ENCODE measurements around the gene CYP2D6. TPM values are rescaled to one million over a fixed set of nuclear protein-coding genes. Genes with fewer than 3 reads are reported as not detected.
A peak's percentile ranks its signal among the peaks of the same experiment; 100 is the strongest.

Gene CYP2D6
- total and polyA plus RNA-seq, 10 of the 15 experiments (the other 5 are each of a cell fraction or from before 2014, with no cell fraction given): 0.08 to 1.4 (median 0.39) TPM

DNA sequence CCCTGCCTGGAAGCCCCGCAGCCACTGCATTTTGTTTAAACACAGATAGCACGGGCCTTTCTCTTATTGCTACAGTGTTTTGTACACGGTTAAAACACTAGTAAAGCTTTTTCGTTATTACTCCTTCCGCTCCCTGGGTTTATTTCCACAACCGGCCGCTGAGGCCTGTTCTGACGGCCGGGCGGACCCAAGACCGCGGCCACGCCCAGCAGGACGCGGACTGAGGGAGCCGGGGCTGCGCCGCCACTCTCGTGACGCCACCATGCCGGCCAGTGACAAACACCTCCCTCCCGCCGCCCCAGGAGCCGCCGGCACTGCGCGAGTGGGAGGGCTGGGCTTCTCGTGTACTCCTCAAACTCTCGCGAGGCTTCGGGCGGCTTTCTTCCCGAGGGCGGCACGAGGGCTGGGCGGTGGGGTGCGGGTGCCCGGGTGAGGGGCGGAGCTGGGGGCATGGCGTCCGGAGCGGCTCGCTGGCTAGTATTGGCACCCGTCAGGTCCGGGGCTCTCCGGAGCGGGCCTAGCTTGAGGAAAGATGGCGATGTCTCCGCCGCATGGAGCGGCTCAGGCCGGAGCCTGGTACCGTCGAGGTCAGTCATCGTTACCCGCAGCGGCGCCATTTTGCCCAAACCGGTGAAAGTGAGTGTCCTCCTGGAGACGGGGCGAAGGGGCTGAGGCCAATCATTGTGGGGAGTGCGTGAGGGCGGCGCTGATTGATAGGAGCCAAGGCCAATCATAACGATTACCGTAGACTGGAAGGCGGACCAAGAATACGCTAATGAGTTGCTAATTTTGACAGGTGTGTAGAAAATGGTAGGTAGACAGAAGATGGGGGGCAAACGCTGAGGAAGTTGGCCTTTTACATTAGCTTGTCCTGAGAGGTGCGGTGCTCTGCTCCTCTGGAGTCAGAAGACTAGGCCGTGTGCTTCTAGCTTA lies 51.0 kb downstream of the CYP2D6 start, which contains the start of gene SMDT1 (continued):
- TF ChIP-seq, protein P1, sequence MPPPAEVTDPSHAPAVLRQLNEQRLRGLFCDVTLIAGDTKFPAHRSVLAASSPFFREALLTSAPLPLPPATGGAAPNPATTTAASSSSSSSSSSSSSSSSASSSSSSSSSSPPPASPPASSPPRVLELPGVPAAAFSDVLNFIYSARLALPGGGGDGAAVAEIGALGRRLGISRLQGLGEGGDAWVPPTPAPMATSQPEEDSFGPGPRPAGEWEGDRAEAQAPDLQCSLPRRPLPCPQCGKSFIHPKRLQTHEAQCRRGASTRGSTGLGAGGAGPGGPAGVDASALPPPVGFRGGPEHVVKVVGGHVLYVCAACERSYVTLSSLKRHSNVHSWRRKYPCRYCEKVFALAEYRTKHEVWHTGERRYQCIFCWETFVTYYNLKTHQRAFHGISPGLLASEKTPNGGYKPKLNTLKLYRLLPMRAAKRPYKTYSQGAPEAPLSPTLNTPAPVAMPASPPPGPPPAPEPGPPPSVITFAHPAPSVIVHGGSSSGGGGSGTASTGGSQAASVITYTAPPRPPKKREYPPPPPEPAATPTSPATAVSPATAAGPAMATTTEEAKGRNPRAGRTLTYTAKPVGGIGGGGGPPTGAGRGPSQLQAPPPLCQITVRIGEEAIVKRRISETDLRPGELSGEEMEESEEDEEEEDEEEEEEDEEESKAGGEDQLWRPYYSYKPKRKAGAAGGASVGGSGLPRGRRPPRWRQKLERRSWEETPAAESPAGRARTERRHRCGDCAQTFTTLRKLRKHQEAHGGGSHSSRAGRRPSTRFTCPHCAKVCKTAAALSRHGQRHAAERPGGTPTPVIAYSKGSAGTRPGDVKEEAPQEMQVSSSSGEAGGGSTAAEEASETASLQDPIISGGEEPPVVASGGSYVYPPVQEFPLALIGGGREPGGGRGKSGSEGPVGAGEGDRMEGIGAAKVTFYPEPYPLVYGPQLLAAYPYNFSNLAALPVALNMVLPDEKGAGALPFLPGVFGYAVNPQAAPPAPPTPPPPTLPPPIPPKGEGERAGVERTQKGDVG (CRISPR knock-in tag; IDR thresholded peaks at IDR 0.05): 0 out of 2 replicates have a peak, but pooled peaks have one; percentile 70
- TF ChIP-seq IRF4 (IDR thresholded peaks at IDR 0.05; ENCODE audit: low read depth, low read length) (no peak), NBN (IDR thresholded peaks at IDR 0.05) (peak; percentile 92), SUPT20H (IDR thresholded peaks at IDR 0.05; ENCODE audit: borderline replicate concordance, control insufficient read depth, low read depth, low read length) (no peak), TCF3 (IDR thresholded peaks at IDR 0.05; ENCODE audit: borderline replicate concordance, insufficient read depth, low read depth, low read length) (no peak), MYC (IDR thresholded peaks at IDR 0.05; ENCODE audit: insufficient read depth, insufficient read length, insufficient replicate concordance, low read length, severe bottlenecking) (peak; percentile 81), EED (IDR thresholded peaks at IDR 0.05; ENCODE audit: low read depth) (peak; percentile 12; the same call in 1 of the 2 replicates), RAD51 (IDR thresholded peaks at IDR 0.05) (no peak), SMARCA5 (IDR thresholded peaks at IDR 0.05) (no peak), JUND (IDR thresholded peaks at IDR 0.05; ENCODE audit: low read depth, low read length) (0 out of 2 replicates have a peak, but pooled peaks have one; percentile 26), SREBF2 (IDR thresholded peaks at IDR 0.05; ENCODE audit: low read length) (no peak), CREB1 (IDR thresholded peaks at IDR 0.05; ENCODE audit: low read depth) (peak; percentile 82), RELA (IDR thresholded peaks at IDR 0.05; ENCODE audit: borderline replicate concordance, partially characterized antibody) (no peak), JUNB (IDR thresholded peaks at IDR 0.05) (no peak), ZNF207 (IDR thresholded peaks at IDR 0.05; ENCODE audit: borderline replicate concordance) (peak; percentile 49; the same call in 1 of the 2 replicates), SIN3A (IDR thresholded peaks at IDR 0.05; ENCODE audit: low read depth, low read length) (0 out of 2 replicates have a peak, but pooled peaks have one; percentile 57), DPF2 (IDR thresholded peaks at IDR 0.05) (peak; percentile 84), SREBF1 (IDR thresholded peaks at IDR 0.05; ENCODE audit: low read length) (no peak; the same call in 1 of the 2 replicates), ZBED1 (IDR thresholded peaks at IDR 0.05; ENCODE audit: borderline replicate concordance) (peak; percentile 26; the same call in 1 of the 2 replicates), MTA3 (IDR thresholded peaks at IDR 0.05; ENCODE audit: borderline replicate concordance, low read length) (no peak)
- TF ChIP-seq, protein P2, sequence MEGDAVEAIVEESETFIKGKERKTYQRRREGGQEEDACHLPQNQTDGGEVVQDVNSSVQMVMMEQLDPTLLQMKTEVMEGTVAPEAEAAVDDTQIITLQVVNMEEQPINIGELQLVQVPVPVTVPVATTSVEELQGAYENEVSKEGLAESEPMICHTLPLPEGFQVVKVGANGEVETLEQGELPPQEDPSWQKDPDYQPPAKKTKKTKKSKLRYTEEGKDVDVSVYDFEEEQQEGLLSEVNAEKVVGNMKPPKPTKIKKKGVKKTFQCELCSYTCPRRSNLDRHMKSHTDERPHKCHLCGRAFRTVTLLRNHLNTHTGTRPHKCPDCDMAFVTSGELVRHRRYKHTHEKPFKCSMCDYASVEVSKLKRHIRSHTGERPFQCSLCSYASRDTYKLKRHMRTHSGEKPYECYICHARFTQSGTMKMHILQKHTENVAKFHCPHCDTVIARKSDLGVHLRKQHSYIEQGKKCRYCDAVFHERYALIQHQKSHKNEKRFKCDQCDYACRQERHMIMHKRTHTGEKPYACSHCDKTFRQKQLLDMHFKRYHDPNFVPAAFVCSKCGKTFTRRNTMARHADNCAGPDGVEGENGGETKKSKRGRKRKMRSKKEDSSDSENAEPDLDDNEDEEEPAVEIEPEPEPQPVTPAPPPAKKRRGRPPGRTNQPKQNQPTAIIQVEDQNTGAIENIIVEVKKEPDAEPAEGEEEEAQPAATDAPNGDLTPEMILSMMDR (IDR thresholded peaks at IDR 0.05 in 2 of 3, conservative IDR thresholded peaks at IDR 0.05 in 1 of 3; ENCODE audit: control insufficient read depth in 2 of 3, extremely low read depth in 1 of 3, insufficient read depth in 1 of 3, low read depth in 3 of 3, low read length in 3 of 3): no peak
- TF ChIP-seq, protein P3, sequence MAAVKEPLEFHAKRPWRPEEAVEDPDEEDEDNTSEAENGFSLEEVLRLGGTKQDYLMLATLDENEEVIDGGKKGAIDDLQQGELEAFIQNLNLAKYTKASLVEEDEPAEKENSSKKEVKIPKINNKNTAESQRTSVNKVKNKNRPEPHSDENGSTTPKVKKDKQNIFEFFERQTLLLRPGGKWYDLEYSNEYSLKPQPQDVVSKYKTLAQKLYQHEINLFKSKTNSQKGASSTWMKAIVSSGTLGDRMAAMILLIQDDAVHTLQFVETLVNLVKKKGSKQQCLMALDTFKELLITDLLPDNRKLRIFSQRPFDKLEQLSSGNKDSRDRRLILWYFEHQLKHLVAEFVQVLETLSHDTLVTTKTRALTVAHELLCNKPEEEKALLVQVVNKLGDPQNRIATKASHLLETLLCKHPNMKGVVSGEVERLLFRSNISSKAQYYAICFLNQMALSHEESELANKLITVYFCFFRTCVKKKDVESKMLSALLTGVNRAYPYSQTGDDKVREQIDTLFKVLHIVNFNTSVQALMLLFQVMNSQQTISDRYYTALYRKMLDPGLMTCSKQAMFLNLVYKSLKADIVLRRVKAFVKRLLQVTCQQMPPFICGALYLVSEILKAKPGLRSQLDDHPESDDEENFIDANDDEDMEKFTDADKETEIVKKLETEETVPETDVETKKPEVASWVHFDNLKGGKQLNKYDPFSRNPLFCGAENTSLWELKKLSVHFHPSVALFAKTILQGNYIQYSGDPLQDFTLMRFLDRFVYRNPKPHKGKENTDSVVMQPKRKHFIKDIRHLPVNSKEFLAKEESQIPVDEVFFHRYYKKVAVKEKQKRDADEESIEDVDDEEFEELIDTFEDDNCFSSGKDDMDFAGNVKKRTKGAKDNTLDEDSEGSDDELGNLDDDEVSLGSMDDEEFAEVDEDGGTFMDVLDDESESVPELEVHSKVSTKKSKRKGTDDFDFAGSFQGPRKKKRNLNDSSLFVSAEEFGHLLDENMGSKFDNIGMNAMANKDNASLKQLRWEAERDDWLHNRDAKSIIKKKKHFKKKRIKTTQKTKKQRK (IDR thresholded peaks at IDR 0.05; ENCODE audit: low read depth, low read length): 0 out of 2 replicates have a peak, but pooled peaks have one; percentile 36

All from GM12878 (cell line).